ENCODE results near the gene DTHD1.

GRCh38 chr4:36282503-36283030 lies 1.2 kb downstream of the DTHD1 start:
- TF ChIP-seq CTCF (conservative IDR thresholded peaks at IDR 0.05; ENCODE audit: low read length) (no peak), EZH2phosphoT487 (IDR thresholded peaks at IDR 0.05; ENCODE audit: borderline replicate concordance) (no peak)

Measured in Loucy (cell line).